HG03139 (cell line): ENCODE measurements around the gene MOGAT2.
"Not testable (repeated sequence)": the region's sequence is repeated elsewhere in the genome, so short reads cannot be mapped to it uniquely, and the experiment has no call there.

Experiments
- ATAC-seq: cut with Tn5 transposase; IDR thresholded peaks from one replicate; pipeline ENCODE4 v1.9.1; 2021; ENCODE audit not compliant: unreplicated experiment

MOGAT2 gene

GRCh38 chr11:75717608-75718418 is at the start of gene MOGAT2:
Gene MOGAT2 (plus strand): TSS chr11:75717838. CDS start chr11:75717889, 51 bp downstream.
- ATAC-seq = no peak

DNA sequence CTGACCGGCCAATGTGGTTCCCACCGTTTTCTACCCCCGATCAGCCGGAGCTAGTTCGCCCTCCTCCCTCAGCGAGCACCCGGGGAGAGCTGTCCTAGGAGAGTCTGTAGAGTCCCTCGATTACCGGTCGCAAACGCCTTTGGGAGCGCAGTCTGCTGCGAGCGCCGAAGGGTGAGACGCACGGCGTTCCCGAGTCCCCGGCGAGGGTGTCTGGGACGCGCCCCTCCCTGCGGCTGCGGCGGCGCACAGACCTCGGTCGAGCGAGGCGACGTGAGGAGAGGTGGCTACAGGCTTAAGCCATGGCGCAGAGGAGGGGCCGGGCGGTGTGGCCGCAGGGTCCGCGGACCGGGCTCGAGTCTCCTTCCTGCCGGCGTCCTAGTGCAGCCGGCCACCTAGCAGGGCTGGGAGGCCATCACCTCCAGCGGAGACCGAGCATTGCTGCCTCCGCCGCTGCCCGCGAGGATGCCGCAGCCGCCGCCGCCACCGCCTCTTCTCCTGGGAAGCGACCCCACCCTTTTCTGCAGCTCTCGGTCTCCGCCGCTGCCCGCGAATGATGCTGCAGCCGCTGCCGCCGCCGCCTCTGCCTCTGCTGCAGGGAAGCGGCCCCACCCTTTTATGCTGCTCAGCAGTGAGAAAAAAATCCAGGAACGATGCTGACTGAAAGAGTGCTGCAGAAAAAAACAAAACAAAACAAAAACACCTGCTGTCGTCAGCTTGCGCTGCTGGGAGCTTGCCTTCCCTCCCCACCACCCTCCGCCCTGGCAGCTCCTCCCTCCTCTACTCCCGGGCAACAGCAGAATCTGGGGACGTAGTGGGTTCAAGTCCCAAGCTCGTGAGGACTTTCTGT is 49.0 kb upstream of the MOGAT2 start, which contains the start of gene MAP6:
MAP6 (minus strand) TSS at position 588 of the 847 bp plus-strand sequence. CDS start 669 bp downstream, outside the sequence.
- ATAC-seq = no peak

DNA sequence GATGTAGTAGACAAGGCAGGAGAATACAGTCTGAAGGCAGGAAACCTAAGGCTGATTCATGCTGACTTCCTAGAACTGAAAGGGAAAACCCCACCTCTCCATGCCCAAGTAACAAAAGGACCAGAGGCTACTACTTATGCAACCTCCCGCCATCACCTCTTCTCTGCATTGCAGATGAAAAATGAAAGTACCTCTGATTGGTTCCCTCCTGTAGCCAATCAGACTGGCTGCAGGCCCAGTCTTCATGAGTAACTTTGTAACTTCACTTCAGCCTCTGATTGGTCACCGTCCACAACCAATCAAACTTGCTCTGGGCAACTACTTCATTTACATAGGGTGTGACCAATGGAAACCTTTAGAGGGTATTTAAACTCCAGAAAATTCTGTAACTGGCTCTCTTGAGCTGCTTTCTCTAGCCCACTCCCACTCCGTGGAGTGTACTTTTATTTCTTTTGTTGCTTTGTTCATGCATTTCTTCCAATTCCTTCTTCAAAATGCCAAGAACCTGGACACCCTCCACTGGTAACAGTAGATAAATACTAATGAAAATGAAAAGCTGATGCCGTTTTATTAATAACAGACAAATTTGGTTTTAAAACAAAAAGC is 43.6 kb upstream of the MOGAT2 start:
- no peak for ATAC-seq

DNA sequence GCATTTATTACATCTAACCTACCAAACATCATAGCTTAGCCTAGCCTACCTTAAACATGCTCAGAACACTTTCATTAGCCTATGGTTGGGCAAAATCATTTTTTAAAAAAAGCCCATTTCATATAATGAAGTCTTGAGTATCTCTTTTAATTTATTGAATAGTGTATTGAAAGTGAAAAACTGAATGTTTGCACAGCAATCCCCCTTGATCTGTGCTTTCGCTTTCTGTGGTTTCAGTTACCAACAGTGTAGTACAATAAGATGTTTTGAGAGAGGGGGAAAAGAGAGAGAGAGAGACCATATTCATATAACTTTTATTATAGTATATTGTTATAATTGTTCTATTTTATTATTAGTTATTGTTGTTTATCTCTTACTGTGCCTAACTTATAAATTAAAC is 40.4 kb upstream of the MOGAT2 start:
- no peak for ATAC-seq

DNA sequence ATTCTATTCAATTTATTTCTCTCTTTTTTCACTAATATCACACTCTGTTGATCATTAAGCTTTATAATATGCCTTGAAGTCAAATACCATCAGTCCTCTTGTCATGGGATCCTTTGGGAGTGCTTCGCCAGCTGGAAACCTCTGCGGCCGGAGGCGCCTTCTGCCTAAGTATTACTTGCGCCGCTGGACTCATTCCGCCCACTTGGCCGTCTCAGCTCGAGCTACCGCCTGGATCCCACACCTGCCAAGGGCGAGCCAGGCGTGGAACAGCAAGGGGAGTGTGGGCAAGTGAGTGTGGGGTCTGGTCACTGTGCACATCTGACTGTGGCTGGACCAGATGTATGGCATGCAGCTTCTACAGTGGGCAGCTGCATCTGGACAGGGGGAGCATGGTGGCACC is 39.7 kb upstream of the MOGAT2 start:
- no peak for ATAC-seq

- no peak for ATAC-seq
Measured at GRCh38 chr11:75678620-75679259, 38.9 kb upstream of the MOGAT2 start.

DNA sequence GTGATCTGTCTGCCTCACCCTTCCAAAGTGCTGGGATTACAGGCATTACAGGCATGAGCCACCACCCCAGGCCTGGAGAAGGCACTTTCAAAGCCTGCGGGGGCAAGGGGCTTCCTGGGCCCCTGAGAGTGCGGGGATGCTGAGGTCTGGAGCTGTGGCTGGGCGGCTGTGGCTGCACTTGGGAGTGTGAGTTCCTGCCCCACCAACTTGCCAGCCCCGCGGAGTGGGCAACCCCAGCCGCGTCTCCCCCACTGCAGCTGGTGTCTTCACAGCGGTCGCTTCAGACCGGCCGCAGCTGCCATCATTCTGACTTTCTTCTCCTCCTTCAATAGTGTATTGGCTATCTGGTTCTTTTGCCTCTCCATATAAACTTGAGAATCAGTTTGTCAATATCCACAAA is 38.1 kb upstream of the MOGAT2 start:
- ATAC-seq = no peak

GRCh38 chr11:75683856-75684255 is 33.8 kb upstream of the MOGAT2 start:
- not testable (repeated sequence) for ATAC-seq

DNA sequence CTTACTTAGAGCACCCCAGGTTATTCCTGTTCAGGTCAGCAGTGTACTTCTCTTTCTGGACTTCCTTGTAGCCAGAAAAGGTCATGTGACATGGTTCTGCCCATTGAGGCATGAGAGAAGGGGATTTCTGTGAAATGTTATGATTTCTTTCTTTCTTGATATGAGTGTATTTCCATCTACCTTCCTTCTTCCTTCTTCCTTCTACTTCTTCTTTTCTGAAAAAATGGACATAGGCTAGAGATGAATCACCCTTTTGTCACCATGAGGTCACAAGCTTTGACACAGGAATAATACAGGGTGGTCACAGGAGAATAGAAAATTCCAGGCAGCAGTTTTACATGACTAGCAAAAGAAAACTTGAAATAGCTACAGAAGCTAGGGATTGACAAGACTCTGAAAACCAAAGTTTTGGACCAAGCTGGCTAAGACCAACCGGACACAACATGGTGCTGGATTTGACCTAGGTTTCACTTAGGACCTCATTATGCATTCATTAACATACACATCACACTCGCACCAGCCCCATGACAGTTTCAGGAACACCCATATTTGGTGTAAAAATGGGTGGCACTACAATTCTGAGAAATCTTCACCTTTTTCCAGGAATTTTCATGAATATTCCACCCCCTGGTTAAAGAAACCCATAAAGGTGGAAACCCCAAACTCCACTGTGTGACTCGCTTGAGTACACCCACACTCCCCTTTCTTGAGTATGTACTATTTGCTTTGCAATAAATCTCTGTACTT is 27.6 kb upstream of the MOGAT2 start:
- no peak for ATAC-seq

DNA sequence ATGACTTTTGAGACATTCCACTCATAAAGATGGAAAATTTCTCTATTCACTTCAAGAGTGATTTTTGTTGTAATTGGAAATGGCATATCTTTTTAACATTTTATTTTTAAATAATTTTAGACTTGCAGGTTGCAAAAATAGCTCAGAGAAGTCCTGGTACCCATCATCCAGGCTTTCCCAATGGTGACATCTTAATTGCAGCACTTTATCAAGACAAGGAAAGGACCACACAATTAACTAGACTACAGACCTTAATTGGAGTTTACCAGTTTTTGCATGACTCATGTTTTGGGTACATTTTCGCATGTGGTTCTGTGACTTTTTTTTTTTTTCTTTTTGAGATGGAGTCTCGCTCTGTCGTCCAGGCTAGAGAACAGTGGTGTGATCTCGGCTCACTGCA is 25.8 kb upstream of the MOGAT2 start:
- ATAC-seq = no peak

DNA sequence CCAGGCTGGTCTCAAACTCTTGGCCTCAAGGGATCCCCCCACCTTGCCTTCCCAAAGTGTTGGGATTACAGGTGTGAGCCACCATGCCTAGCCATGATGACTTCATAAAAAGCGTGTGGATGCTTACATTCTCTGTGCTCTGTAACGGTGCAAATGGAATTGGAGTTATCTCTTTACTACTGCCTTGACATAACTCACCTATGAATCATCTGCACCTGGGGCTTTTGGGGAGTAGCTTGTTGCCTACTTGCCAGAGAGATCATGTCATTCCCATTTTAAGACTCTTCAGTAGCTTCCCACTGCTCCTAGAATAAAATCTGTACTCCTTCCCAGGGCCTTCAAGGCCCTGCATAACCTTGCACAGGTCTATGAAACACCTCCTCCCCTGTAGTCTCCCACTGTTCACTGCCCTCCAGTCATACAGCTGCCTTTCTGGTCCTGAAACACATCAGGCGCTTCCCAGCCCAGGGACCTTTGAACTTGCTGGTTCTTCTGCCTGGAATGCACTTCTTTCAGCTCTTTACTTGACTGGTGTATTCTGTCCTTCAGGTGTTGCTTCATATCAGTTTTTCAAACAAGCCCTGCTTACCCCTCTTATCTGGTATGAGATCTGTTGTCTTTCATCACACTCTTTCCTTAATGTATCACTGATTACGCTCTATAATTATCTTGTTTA is 19.6 kb upstream of the MOGAT2 start:
- no peak for ATAC-seq

- ATAC-seq = no peak
Measured at GRCh38 chr11:75700940-75701339, 16.7 kb upstream of the MOGAT2 start.

GRCh38 chr11:75703695-75704237 is 13.9 kb upstream of the MOGAT2 start:
- ATAC-seq = no peak

DNA sequence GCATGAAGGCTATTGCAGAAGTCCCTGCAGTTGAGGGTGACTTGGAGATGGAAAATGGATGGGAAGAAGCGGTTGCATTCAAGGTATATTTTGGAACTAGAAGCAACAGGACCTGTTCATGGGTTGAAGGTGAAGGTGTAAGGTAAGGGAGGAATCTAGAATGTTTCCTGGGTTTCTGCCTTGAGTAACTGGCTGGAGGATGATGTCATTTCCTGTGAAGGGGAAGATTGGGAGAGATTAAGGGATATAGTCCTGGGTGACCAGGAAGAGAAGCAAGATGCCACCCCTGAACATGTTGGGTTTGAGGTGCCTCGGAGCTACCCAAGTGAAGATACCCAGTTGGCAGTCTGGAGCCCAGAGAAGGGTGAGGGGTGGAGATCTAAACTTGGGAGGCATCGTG is 12.1 kb upstream of the MOGAT2 start:
- no peak for ATAC-seq

GRCh38 chr11:75706260-75706729 is 11.3 kb upstream of the MOGAT2 start:
- no peak for ATAC-seq

- no peak for ATAC-seq
Measured at GRCh38 chr11:75714211-75714610, 3.4 kb upstream of the MOGAT2 start.

- no peak for ATAC-seq
Measured at GRCh38 chr11:75715688-75716087, 1.9 kb upstream of the MOGAT2 start.

- no peak for ATAC-seq
Measured at GRCh38 chr11:75716659-75717058, 979 bp upstream of the MOGAT2 start.
